Right lobe of liver (tissue), 4 donors: ENCODE data around the gene WSCD2.

ENCODE experiments used
- CTCF ChIP-seq, 4 donors: fragments of 200-600 bp in 3 of 4; fragments of 450-650 bp in 1 of 4; IDR thresholded peaks; one replicate each; pipeline versions ENCODE4 v1.5.1 to v1.8.0; 2016 to 2022; ENCODE audit warnings: antibody characterized with exemption in 4 of 4, mild to moderate bottlenecking in 2 of 4
- POLR2A ChIP-seq: fragments of 450-650 bp; IDR thresholded peaks from one replicate; pipeline ENCODE4 v1.6.1; 2017; ENCODE audit warnings: antibody characterized with exemption, mild to moderate bottlenecking
- donor health status: DM: no; HTN: no; CAD: no.
- donor health status: DM: no; HTN: no; CAD: no.
- donor health status: DM: no; HTN: yes; CAD: no.

GRCh38 chr12:108297424-108297823 lies 168.3 kb downstream of the WSCD2 start:
- TF ChIP-seq POLR2A (no peak), CTCF (IDR thresholded peaks at IDR 0.05) (no peak)
